GM08714 (cell line): ENCODE data around the gene USP48.
A peak's percentile ranks its signal among the peaks of the same experiment; 100 is the strongest.

ENCODE experiments used
- H3K4me3 ChIP-seq: fragments of 200-500 bp; sonication (Bioruptor generic); 2 replicates; pipeline ENCODE4 v1.5.1; 2014; ENCODE audit warnings: mild to moderate bottlenecking, low read length, inconsistent platforms
- ZNF274 ChIP-seq: IDR thresholded peaks from 2 replicates; pipeline ENCODE4 v1.6.1; 2012; ENCODE audit warnings: mild to moderate bottlenecking, low read depth, low read length

Gene USP48

DNA sequence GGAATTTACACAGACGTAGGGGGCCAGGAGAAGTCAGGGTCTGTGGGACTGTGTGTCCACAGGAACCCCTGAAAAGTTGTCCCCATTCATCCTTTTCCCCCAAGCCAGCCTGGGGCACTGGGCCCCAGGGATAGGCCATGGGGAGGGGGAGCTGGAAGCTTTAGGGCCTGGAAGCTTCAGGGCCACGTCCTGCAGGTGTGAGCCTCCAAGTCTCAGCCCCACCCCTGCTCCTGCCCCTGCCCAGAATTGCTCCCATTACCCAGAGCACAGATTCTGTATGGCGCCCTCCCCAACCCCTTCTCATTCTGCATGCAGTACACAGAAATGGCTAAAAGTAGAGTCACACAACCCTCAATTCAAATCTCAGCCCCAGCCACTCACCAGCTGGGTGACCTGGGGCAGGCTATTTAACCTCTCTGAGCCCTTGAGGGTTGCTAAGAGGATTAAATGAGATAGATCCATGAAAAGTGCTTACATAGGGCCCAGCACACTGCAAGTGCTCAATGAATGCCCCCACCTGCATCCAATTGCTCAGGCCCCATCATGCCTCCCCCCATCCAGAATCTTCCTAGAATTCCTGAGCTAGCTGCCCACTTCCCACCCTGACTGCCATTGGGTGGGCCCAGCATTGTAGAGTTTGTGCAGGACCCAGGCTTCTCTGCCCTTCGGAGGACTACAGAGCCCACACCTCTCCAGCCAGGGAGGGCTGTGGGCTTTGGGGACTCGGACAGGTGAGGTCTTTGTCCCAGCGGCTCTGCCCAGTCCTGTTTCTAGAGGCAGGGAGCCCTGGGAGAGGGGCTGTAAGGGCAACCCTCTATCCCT, 120.3 kb downstream of the USP48 start:
- TF ChIP-seq ZNF274 = no peak
- no peak overlapping the region for H3K4me3 ChIP-seq

DNA sequence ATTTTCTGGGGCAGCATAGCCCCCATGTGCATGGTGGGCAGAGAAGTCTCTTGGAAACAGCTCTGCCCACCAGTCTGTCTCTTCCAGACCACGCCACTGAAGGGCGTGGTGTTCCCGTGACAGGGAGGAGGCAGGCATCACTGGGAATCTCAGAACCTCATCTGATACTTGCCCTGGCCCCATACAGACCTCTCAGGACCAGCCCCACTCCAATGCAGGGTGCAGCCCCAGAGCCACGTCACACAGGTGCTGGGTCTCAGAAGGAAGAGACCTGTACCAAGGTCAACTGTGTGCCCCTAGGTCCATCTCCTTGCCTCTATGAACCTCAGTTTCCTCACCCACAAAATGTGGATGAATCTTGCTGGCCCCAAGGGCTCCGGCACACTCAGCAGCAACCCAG, 121.1 kb downstream of the USP48 start:
- no peak overlapping the region for H3K4me3 ChIP-seq
- no peak for TF ChIP-seq ZNF274

GRCh38 chr1:21659924-21660326, 123.0 kb downstream of the USP48 start:
- no peak overlapping the region for H3K4me3 ChIP-seq
- no peak for TF ChIP-seq ZNF274

GRCh38 chr1:21659099-21659923, 123.6 kb downstream of the USP48 start:
- H3K4me3 ChIP-seq = no peak overlapping the region
- TF ChIP-seq ZNF274 = no peak

GRCh38 chr1:21657456-21658190, 125.3 kb downstream of the USP48 start:
- TF ChIP-seq ZNF274 = no peak
- H3K4me3 ChIP-seq = no peak overlapping the region

- H3K4me3 ChIP-seq = no peak overlapping the region
- TF ChIP-seq ZNF274 = no peak
Measured at GRCh38 chr1:21655748-21656147, 127.2 kb downstream of the USP48 start.

DNA sequence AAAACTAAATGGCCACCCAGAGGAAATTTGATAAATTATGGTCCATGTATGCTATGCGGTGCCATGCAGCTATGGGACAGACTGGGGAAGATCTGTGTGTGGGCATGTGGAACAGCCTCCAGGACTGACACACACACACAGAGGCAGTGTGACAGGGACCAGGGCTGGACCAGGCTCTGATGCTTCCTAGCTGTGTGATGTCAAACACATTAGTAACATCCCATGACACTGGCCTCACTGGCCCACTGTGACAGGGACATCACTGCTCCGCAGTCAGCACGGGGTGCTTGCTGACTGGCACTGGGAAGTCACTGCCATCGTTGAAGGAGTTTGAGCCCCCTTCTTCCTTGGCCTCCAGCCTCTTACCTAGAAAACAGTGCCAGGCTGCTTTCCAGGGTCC, 127.7 kb downstream of the USP48 start:
- H3K4me3 ChIP-seq = no peak overlapping the region
- no peak for TF ChIP-seq ZNF274

DNA sequence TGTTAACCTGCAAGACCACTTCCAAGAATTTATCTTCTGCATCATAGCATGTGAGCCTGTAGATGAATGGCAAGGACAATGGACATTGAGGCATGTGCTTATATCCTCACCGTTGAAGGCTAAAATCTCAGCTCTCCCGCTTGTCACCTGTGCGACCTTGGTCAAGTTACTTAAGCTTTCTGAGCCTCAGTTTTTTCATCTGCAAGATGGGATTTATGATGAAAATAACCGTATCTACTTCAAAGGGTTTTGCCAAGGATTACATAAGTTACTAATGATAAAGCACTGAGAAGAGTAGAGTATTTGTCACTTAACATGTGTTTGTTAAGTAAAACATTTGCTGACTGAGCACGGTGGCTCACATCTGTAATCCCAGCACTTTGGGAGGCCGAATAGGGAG, 128.7 kb downstream of the USP48 start:
- TF ChIP-seq ZNF274 = no peak
- H3K4me3 ChIP-seq = no peak overlapping the region

DNA sequence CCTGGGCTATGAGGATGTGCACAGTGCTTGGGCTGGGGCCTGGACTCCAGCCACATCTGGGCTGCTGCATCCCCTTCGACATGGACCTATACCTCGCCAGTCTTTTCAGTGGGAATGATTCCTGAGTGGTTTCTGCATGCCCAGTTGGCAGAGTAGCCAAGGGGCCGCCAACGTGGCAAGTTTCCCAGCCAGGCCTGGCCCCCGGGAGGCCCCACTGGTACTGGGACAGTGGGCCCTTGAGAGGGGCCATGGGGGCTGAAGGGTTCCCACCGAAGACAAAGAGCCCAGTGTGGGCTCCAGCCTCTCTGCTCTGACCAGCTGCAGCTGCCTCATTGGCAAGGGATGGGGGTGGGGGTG, 129.2 kb downstream of the USP48 start:
- H3K4me3 ChIP-seq = no peak overlapping the region
- TF ChIP-seq ZNF274 = no peak

GRCh38 chr1:21652937-21653743, 129.8 kb downstream of the USP48 start:
- no peak overlapping the region for H3K4me3 ChIP-seq
- no peak for TF ChIP-seq ZNF274

DNA sequence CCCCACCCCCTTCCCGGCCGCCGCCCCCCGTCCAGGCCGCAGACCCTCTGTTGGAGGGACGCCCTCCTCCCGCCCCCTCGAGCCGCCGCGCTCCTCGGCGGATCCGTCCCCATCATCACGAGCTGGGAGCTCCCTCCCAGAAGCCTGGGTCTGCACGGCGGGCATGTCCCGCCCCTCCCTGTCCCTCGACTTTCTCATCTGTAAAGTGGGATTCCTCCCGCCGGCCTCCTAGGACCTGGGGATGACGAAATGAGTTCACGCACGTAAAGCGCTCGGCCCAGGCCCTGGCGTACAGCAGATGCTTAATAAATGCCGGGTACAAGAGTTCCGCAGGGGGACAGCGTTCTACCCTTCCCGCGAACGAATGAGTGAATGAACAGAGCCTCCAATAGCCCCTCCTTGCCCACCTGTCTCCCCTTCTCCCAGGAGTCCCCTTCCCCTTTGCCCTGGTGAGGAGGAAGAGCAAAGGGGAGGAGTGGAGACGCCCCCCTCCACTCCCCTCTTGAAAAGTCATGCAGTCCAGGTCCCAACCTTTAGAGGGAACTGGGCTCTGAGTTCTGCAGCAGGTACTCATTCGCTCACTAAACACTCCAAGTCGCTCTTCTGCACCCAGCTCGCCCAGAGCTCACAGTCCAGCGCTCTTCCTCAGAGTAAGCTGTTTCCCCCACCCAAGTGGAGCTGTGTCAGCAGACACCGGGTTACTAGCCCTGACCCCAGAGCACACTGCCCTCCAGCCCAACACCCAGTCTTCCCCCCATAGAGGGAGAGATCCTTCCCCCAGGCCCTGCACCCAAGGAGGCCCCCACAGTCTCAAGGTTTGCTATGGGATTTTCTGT, 130.6 kb downstream of the USP48 start:
- no peak for TF ChIP-seq ZNF274
- H3K4me3 ChIP-seq = no peak overlapping the region

GRCh38 chr1:21651214-21652042, 131.5 kb downstream of the USP48 start:
- H3K4me3 ChIP-seq = peak overlapping the region; percentile 49; the same call in 1 of the 2 replicates
- TF ChIP-seq ZNF274 = no peak
